Kidney glomerular epithelial cell (primary cell): ENCODE data around the gene GPSM1.

ENCODE experiments used
- DNase-seq: peaks from one replicate; lab custom pipeline; 2025; lab: John Stamatoyannopoulos, UW

The GPSM1 gene

GRCh38 chr9:136304981-136305380 lies 22.4 kb upstream of the GPSM1 start:
- DNase-seq: no peak

DNA sequence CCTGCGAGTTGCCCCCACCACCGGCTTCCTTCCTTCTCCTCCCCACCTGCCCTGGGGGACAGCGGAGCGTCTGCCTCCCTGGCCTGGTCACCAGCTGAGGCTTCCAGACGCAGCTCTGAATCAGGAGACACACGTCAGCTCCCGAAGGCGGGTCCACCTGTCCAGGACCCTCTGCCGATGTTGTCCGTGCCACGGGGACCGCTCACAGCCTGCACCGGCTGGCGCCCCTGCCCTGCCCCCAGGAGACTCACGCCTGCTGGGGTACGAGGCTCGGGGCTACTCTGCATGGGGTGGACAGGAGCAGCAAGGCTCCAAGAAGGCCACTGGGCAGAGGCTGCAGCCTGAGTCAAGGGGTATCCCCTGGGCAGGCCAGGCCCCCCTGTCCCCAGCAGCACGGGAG lies 21.5 kb upstream of the GPSM1 start:
- DNase-seq: no peak

DNA sequence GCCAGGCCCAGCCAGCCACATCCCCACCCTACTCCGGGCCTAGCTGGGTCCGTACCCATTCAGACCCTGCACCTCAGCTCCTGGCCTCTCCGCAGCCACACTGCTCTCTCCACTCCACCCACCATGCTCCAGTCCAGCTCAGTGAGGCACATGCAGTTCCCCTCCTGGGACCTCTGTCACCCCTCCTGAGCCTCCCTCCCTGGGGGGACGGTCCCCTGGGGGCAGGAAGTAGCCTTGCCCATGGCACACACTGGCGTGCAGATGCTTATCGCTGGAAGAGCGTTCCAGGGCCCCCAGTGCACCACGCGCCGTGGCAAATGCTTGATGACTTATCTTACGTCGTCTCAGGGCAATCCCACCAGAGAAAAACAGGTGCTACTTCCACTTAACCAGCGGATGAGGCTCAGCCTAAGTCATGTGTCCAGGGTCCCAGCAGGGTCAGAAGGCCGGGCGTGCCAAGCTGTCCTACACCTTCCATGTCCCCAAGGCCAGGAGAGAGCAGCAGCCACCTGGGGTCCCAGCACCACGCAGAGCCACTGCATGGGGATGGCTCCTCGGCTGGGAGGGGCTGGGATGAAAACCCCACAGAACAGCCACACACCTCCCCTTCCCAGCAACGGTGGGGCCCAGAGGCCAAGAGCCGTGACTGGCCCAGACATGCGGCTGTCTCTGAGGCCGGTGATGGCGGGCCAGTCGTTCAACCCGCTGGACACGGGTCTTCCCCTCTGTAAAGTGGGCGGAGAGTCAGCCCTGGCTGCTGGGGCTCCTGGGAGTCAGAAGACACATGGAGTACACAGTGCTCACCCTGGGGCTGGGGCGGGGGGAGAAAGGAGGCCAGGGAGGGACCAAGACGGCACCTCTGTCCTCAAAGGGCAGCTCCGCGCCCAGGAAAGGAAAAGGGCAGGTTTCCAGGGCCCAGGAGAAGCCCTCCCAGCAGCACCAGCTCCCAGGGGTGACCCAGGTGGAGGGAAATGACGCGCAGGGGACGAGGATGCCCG lies 20.8 kb upstream of the GPSM1 start:
- no peak for DNase-seq

- no peak for DNase-seq
Measured at GRCh38 chr9:136307215-136307750, 20.1 kb upstream of the GPSM1 start.

- DNase-seq: no peak
Measured at GRCh38 chr9:136308006-136308701, 19.2 kb upstream of the GPSM1 start.

DNA sequence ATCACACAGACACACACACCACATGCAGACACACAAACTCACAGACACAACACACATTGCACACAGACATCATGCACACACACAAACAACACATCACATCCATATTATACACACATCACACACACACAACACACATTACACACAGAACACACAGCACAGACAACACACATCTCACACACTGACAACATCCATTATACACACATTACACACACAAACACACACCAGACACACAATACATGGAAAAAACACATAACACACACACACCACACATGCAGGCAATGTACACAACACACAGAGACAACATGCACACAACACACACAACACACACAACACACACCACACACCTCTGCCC lies 18.7 kb upstream of the GPSM1 start:
- no peak for DNase-seq

- no peak for DNase-seq
Measured at GRCh38 chr9:136309101-136309801, 18.1 kb upstream of the GPSM1 start.

DNA sequence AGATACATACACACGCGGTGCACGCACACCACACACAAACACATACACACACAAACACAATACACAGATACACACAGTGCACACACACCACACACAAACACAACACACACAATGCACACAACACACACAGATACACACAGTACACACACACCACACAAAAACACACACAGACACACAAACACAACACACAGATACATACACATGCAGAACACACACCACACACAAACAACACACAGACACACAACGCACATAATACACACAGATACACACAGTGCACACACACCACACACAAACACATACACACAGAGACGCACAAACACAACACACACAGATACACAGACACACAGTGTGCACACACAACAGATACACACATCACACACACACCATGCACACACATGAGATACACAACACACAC lies 17.5 kb upstream of the GPSM1 start:
- no peak for DNase-seq

- no peak for DNase-seq
Measured at GRCh38 chr9:136310273-136311030, 16.9 kb upstream of the GPSM1 start.

DNA sequence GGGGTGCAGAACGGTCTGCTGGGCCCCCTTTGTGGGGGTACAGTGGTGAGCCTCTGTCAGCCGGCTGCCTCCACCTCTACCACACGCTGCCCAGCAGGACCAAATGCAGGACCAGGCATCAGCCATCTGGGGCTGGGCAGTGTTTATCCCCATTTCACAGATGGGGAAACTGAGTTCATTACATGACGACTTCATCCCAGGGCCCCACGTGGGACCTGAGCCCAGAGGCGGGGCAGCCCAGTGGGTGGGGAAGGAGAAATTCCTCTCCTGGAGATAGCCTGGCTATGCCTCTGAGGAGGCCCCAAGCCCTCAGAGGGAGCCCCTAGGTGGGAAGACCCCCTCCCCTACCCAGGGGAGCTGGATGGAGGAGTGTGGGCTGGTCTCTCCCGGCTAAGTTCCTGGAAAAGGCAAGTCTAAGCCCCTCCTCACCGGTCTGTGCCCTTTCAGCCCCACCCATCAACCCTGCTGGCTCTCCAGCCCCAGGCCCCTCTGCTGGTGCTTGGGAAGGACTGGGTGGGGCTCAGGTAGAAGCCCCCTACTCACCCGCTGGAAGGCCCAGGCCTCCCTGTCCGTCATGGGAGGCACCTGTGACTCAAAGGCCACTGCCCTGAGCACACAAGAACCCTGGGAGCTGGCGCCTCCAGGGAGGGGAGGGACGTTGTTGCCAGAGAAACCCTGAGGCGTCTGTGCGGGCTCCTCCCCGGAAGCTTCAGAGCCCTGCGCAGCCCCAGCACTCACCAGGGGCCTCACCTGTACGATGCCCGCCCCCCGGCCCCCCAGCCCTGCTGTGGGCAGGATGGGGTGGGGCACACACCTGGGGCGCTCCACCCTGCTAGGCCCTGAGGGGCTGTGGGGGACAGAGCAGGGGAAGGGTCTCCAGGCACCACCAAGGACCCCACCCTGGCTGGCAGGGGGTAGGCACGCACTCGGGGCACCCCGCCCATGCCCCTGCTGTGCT lies 16.0 kb upstream of the GPSM1 start:
- no peak for DNase-seq

DNA sequence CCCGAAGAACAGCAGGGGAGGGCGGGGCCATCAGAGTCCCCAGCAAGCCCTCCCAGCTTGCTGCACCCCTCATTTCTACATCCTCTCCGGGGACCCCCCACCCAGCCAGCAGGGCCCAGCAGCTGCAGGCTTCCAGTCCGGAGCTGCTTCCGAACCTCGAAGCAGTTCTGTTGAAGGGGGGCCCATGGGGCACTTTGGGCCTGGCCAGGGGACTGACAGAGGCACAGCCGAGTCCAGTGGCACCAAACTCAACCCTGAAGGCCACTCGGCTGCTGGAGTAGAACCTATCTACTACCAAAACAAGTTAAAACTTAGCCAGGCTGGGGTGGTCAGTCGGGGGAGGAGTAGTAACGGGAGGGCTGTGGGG lies 15.3 kb upstream of the GPSM1 start:
- DNase-seq: no peak

- DNase-seq: peak; percentile 7
Measured at GRCh38 chr9:136312436-136312835, 14.9 kb upstream of the GPSM1 start.

DNA sequence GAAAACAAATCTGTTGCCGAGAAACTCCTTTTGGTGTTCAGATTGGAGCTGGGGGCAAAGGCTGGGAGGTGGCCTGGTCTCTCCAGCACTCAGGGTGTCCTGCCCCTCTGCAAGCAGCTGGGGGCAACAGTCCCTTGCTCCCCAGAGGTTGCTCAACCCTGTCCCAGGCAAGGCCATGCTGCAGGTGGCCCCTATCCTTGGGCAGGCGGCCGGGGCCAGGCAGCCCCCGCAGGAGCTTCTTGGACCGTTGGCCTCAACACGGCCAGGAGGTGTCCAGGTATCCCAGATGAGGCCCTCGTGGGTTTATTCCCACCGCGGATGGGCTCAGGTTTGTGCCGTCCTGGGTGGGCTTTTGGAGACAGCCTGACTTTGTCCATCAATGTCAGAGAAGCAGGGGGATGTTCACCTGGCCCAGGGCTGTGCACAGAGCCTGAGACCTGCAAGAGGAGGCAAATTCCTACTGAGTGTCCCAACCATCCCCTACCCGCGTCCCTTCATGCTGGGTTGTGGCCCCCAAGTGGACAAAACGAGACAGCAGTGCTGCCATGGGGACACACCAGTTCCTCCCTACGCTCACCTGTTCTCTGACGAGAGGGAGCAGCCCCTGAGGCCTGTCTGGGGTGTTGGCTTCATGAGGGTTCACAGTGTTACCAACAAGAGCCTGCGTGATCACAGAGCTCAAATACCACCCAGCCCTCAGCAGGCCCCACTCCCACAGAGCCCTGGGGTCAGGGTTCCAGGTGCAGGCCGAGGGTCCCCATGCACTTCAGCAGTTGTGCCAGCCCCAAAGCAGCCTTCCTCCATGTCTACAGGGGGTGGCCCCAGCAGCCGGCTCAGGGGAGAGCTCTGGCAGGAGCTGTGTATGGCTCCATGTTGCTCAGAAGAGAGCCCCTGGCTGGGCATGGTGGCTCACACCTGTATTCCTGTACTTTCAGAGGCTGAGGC lies 14.0 kb upstream of the GPSM1 start:
- no peak for DNase-seq

DNA sequence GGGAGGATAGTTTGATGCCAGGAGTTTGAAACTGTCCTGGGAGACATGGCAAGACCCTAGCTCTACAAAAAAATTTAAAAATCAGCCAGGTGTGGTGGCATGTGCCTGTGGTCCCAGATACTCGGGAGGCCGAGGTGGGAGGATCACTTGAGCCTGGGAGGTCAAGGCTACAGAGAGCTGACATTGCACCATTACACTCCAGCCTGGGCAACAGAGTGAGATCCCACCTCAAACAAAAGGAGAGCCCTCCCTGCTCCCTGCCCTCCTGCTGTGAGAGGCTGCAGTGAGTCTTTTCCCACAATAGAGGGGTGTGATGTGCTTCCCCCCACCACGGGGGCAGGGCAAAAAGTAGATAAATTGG lies 13.3 kb upstream of the GPSM1 start:
- no peak for DNase-seq

GRCh38 chr9:136314944-136315343 lies 12.4 kb upstream of the GPSM1 start:
- DNase-seq: no peak

DNA sequence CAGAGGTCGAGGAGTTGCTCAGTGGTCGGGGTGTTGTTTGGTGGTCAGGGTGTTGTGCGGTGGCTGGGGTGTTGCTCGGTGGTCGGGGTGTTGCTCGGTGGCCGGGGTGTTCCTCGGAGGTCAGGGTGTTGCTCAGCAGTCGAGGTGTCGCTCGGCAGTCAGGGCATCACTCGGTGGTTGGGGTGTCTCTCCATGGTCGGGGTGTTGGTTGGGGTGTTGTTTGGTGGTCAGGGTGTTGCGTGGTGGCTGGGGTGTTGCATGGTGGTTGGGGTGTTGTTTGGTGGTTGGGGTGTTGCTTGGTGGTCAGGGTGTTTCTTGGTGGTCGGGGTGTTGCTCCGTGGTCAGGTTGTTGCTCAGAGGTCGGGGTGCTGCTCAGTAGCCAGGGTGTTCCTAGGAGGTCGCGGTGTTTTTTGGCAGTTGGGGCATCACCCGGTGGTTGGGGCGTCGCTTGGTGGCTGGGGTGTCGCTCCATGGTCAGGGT lies 11.0 kb upstream of the GPSM1 start:
- DNase-seq: no peak

GRCh38 chr9:136316896-136317676 lies 10.3 kb upstream of the GPSM1 start:
- DNase-seq: no peak

DNA sequence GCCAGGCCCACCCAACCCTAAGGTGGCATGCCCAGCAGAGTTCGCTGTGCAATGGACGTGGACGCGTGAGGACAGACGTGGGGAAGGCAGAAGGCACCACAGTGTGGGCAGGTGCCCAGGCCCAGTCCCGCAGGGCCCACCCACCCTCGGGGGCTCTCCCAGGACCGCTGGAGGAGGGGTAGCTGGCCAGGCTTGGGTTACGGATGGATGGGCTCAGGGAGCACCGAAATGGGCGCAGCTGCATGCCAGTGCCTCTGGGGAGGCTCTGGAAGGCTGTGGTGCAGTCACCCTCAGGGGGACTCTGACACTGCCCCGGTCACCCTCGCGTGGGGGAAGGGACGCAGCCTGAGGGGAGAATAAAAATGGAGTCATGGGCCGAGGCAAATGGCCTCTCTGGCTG lies 9.6 kb upstream of the GPSM1 start:
- DNase-seq: no peak
